Panc1 (cell line): Measurements from ENCODE around the gene TRPM1. TPM values are rescaled to one million over a fixed set of nuclear protein-coding genes. Genes with fewer than 3 reads are reported as not detected.

ENCODE experiments used
- ATAC-seq: fragments of 200-7000 bp; cut with Tn5 transposase; 2 replicates; pipeline ENCODE4 v1.9.1; 2020; ENCODE audit warnings: mild to moderate bottlenecking, moderate library complexity
- BruUV-seq: library from RNA; stranded (reverse); fragments of 400-500 nt; replicated peaks from 2 replicates; lab custom pipeline; 2021; lab: Mats Ljungman, UMichigan
- CTCF ChIA-PET: fragments of 300-600 bp; sonication (Branson Sonifier 250); formaldehyde crosslinking; loops from one replicate; lab custom pipeline; 2022; ENCODE audit warnings: antibody characterized with exemption; lab: Charles Lee
- POLR2A ChIA-PET: fragments of 300-600 bp; sonication (Branson Sonifier 250); formaldehyde crosslinking; loops from one replicate; lab custom pipeline; 2022; ENCODE audit warnings: antibody characterized with exemption; lab: Charles Lee
- DNase-seq: peaks from one replicate; pipeline ENCODE4 v3.0.0-alpha.2; 2010; ENCODE audit warnings: low read depth, low spot score
- H3K27ac ChIP-seq: 2 replicates; pipeline ENCODE4 v1.5.1; 2011; ENCODE audit warnings: mild to moderate bottlenecking, low read length, inconsistent platforms
- H3K27me3 ChIP-seq: fragments of 200-500 bp; sonication (Bioruptor generic); 2 replicates; pipeline ENCODE4 v1.6.0; 2014; ENCODE audit warnings: low read length, inconsistent platforms; ENCODE audit not compliant: control insufficient read depth, insufficient read depth
- H3K36me3 ChIP-seq: fragments of 200-500 bp; sonication (Bioruptor generic); 2 replicates; pipeline ENCODE4 v1.5.1; 2014; ENCODE audit warnings: inconsistent platforms, mild to moderate bottlenecking, low read length, moderate library complexity; ENCODE audit not compliant: control insufficient read depth, insufficient read depth
- H3K4me1 ChIP-seq: 2 replicates; pipeline ENCODE4 v1.5.1; 2011; ENCODE audit warnings: inconsistent platforms, mild to moderate bottlenecking, low read length, moderate library complexity; ENCODE audit not compliant: control insufficient read depth, insufficient read depth
- H3K4me3 ChIP-seq, 2 experiments: 2 replicates each; pipeline ENCODE4 v1.5.1; 2011 to 2012; ENCODE audit warnings: low read depth in 2 of 2, low read length in 2 of 2, mild to moderate bottlenecking in 2 of 2, inconsistent platforms in 1 of 2, moderate library complexity in 1 of 2
- H3K9me3 ChIP-seq: fragments of 200-500 bp; sonication (Bioruptor generic); 2 replicates; pipeline ENCODE4 v1.5.1; 2014; ENCODE audit warnings: low read depth, mild to moderate bottlenecking, inconsistent platforms, low read length, moderate library complexity; ENCODE audit not compliant: control insufficient read depth, insufficient read depth
- POLR2AphosphoS5 ChIP-seq: IDR thresholded peaks from 2 replicates; pipeline ENCODE4 v1.6.1; 2012; ENCODE audit warnings: mild to moderate bottlenecking, low read depth, low read length, moderate library complexity
- REST ChIP-seq, 2 experiments: IDR thresholded peaks; 2 replicates each; pipeline ENCODE4 v1.6.1; 2011 to 2012; ENCODE audit warnings: low read depth in 2 of 2, control low read depth in 1 of 2, low read length in 1 of 2, mild to moderate bottlenecking in 1 of 2, moderate library complexity in 1 of 2; ENCODE audit not compliant: insufficient read depth in 1 of 2
- SIN3A ChIP-seq: IDR thresholded peaks from 2 replicates; pipeline ENCODE4 v1.6.1; 2012; ENCODE audit warnings: low read depth, mild to moderate bottlenecking, low read length, moderate library complexity, borderline replicate concordance; ENCODE audit not compliant: insufficient read depth
- TCF7L2 ChIP-seq: IDR thresholded peaks from 2 replicates; pipeline ENCODE4 v1.6.1; 2011; ENCODE audit warnings: mild to moderate bottlenecking, low read depth, low read length, inconsistent platforms
- in situ Hi-C: cut with HindIII; loops from 2 replicates; pipeline ENCODE4 v1.10.0; 2016; ENCODE audit warnings: low sequenced_read_pairs, low pct_unique_long_range_greater_than_20kb
- intact Hi-C: fragments of 100-400 bp; cut with micrococcal nuclease; formaldehyde crosslinking; loops from one replicate; pipeline ENCODE4 v1.10.0; 2022; ENCODE audit not compliant: unreplicated experiment
- total RNA-seq: library from RNA; stranded (reverse); gene quantifications from one replicate; pipeline ENCODE4 v1.2.1, GENCODE V29; 2021; ENCODE audit not compliant: unreplicated experiment
- TF ChIP-seq, protein P1 (sequence below): fragments of 450-650 bp; IDR thresholded peaks from 2 replicates; pipeline ENCODE4 v1.5.1; 2017; ENCODE audit warnings: mild to moderate bottlenecking

Gene TRPM1
- total RNA-seq, 1 experiment from 2014 or later: not detected

GRCh38 chr15:31025996-31026395, 75.5 kb downstream of the TRPM1 start:
- H3K4me3 ChIP-seq: no peak overlapping the region
- TF ChIP-seq SIN3A (no peak), REST (IDR thresholded peaks at IDR 0.05; ENCODE audit: insufficient read depth in 1 of 2, low read depth in 2 of 2, low read length in 1 of 2) (no peak), TCF7L2 (no peak), POLR2AphosphoS5 (no peak)
- TF ChIP-seq, protein P1, sequence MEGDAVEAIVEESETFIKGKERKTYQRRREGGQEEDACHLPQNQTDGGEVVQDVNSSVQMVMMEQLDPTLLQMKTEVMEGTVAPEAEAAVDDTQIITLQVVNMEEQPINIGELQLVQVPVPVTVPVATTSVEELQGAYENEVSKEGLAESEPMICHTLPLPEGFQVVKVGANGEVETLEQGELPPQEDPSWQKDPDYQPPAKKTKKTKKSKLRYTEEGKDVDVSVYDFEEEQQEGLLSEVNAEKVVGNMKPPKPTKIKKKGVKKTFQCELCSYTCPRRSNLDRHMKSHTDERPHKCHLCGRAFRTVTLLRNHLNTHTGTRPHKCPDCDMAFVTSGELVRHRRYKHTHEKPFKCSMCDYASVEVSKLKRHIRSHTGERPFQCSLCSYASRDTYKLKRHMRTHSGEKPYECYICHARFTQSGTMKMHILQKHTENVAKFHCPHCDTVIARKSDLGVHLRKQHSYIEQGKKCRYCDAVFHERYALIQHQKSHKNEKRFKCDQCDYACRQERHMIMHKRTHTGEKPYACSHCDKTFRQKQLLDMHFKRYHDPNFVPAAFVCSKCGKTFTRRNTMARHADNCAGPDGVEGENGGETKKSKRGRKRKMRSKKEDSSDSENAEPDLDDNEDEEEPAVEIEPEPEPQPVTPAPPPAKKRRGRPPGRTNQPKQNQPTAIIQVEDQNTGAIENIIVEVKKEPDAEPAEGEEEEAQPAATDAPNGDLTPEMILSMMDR: no peak
- ChIA-PET POLR2A (no interaction called here), CTCF (no interaction called here)
- ATAC-seq: no peak
- in situ Hi-C loops (no loop called here), intact Hi-C loops (no loop called here)
- H3K9me3 ChIP-seq: no peaks in the 10 kb centered on the region
- no TSS peak for BruUV-seq
- no peaks in the 10 kb centered on the region for H3K36me3 ChIP-seq
- H3K27ac ChIP-seq: no peak overlapping the region
- DNase-seq: no peak
- H3K4me1 ChIP-seq: peaks cover 3% of the 10 kb centered on the region
- H3K27me3 ChIP-seq: no peaks in the 10 kb centered on the region

- Histone ChIP-seq H3K4me3 (no peak overlapping the region), H3K27me3 (no peaks in the 10 kb centered on the region), H3K4me1 (peaks cover 3% of the 10 kb centered on the region), H3K9me3 (no peaks in the 10 kb centered on the region), H3K36me3 (no peaks in the 10 kb centered on the region), H3K27ac (no peak overlapping the region; the same call in 1 of the 2 replicates)
- intact Hi-C loops: no loop called here
- TF ChIP-seq SIN3A (no peak), REST (IDR thresholded peaks at IDR 0.05; ENCODE audit: insufficient read depth in 1 of 2, low read depth in 2 of 2, low read length in 1 of 2) (no peak), POLR2AphosphoS5 (no peak), TCF7L2 (no peak)
- TF ChIP-seq, protein P1: no peak
- CTCF ChIA-PET: no interaction called here
- in situ Hi-C loops: no loop called here
- ATAC-seq (no peak), DNase-seq (no peak)
- BruUV-seq: no TSS peak
- POLR2A ChIA-PET: no interaction called here
Measured at GRCh38 chr15:31024979-31025378, 76.5 kb downstream of the TRPM1 start.
